Central memory CD4-positive, alpha-beta T cell (primary cell): ENCODE results near the gene MLST8.
A peak's percentile ranks its signal among the peaks of the same experiment; 100 is the strongest.

Source experiments
- DNase-seq: peaks from one replicate; pipeline ENCODE4 v3.0.0; 2022
- total RNA-seq, 3 experiments: gene quantifications; one replicate each; lab custom pipeline; 2026; lab: John Stamatoyannopoulos, UW

Gene MLST8
- total RNA-seq: 17.9 to 44.6 (median 19.5) reads per million in 3 experiments

- DNase-seq: peak; percentile 96
Observed at GRCh38 chr16:2205104-2205966, at the start of gene MLST8. TSS of gene MLST8 (plus strand) at chr16:2205454. CDS start at chr16:2206086, 632 bp downstream.

- DNase-seq: no peak
Observed at GRCh38 chr16:2155977-2156848, 49.0 kb upstream of the MLST8 start.

GRCh38 chr16:2156849-2157224 lies 48.4 kb upstream of the MLST8 start:
- no peak for DNase-seq

- no peak for DNase-seq
Observed at GRCh38 chr16:2157480-2158261, 47.6 kb upstream of the MLST8 start.

GRCh38 chr16:2158262-2158638 lies 47.0 kb upstream of the MLST8 start:
- DNase-seq: no peak

- no peak for DNase-seq
Observed at GRCh38 chr16:2159175-2159838, 45.9 kb upstream of the MLST8 start.

GRCh38 chr16:2160915-2161551 lies 44.2 kb upstream of the MLST8 start:
- DNase-seq: no peak

GRCh38 chr16:2161911-2162310 lies 43.3 kb upstream of the MLST8 start:
- DNase-seq: no peak

GRCh38 chr16:2162676-2163118 lies 42.6 kb upstream of the MLST8 start:
- DNase-seq: no peak

GRCh38 chr16:2163211-2163881 lies 41.9 kb upstream of the MLST8 start:
- peak; percentile 50 for DNase-seq

- DNase-seq: no peak
Observed at GRCh38 chr16:2165861-2166260, 39.4 kb upstream of the MLST8 start.

- DNase-seq: no peak
Observed at GRCh38 chr16:2166263-2167067, 38.8 kb upstream of the MLST8 start.

GRCh38 chr16:2167068-2167638 lies 38.1 kb upstream of the MLST8 start:
- DNase-seq: no peak

GRCh38 chr16:2170080-2170479 lies 35.2 kb upstream of the MLST8 start:
- no peak for DNase-seq

GRCh38 chr16:2170587-2171435 lies 34.4 kb upstream of the MLST8 start:
- no peak for DNase-seq

- no peak for DNase-seq
Observed at GRCh38 chr16:2171601-2172178, 33.6 kb upstream of the MLST8 start.

- DNase-seq: no peak
Observed at GRCh38 chr16:2172688-2173335, 32.4 kb upstream of the MLST8 start.

GRCh38 chr16:2173366-2173765 lies 31.9 kb upstream of the MLST8 start:
- DNase-seq: no peak
